NCI-H1105 (cell line): ENCODE data around the gene P3H2.

Source experiments
- DNase-seq: peaks from one replicate; lab custom pipeline; 2025; lab: John Stamatoyannopoulos, UW

Gene P3H2

GRCh38 chr3:189944285-189945145 lies 176.2 kb downstream of the P3H2 start:
- DNase-seq = no peak

- no peak for DNase-seq
Observed at GRCh38 chr3:189942948-189943347, 177.7 kb downstream of the P3H2 start.

GRCh38 chr3:189941679-189942078 lies 179.0 kb downstream of the P3H2 start:
- DNase-seq = peak; percentile 10

GRCh38 chr3:189941125-189941524 lies 179.6 kb downstream of the P3H2 start:
- no peak for DNase-seq

GRCh38 chr3:189937302-189938127 lies 183.2 kb downstream of the P3H2 start:
- no peak for DNase-seq

GRCh38 chr3:189936201-189936945 lies 184.3 kb downstream of the P3H2 start:
- DNase-seq = no peak

- no peak for DNase-seq
Observed at GRCh38 chr3:189927975-189928895, 192.5 kb downstream of the P3H2 start.

GRCh38 chr3:189921770-189922169 lies 198.9 kb downstream of the P3H2 start:
- DNase-seq = no peak

GRCh38 chr3:189914799-189915198 lies 205.9 kb downstream of the P3H2 start:
- DNase-seq = no peak

- no peak for DNase-seq
Observed at GRCh38 chr3:189911001-189911400, 209.7 kb downstream of the P3H2 start.

GRCh38 chr3:189909573-189909972 lies 211.1 kb downstream of the P3H2 start:
- DNase-seq = no peak

GRCh38 chr3:189909139-189909538 lies 211.6 kb downstream of the P3H2 start:
- no peak for DNase-seq

- DNase-seq = no peak
Observed at GRCh38 chr3:189908646-189909045, 212.1 kb downstream of the P3H2 start.

- DNase-seq = no peak
Observed at GRCh38 chr3:189907803-189908202, 212.9 kb downstream of the P3H2 start.
